ENCODE measurements around the gene NRGN.
A peak's percentile ranks its signal among the peaks of the same experiment; 100 is the strongest.

The NRGN gene

GRCh38 chr11:124739479-124740276 is at the start of gene NRGN:
Gene NRGN (plus strand): TSS chr11:124739942. CDS start chr11:124740085, 143 bp downstream.
- DNase-seq (ENCODE audit: low read depth, low spot score), result peak; percentile 56

GRCh38 chr11:124693142-124693541 is 46.6 kb upstream of the NRGN start:
- DNase-seq (ENCODE audit: low read depth, low spot score), result no peak

- DNase-seq (ENCODE audit: low read depth, low spot score), result no peak
Observed at GRCh38 chr11:124699547-124699946, 40.2 kb upstream of the NRGN start.

GRCh38 chr11:124700028-124700427 is 39.7 kb upstream of the NRGN start:
- DNase-seq (ENCODE audit: low read depth, low spot score), result no peak

- no peak for DNase-seq (ENCODE audit: low read depth, low spot score)
Observed at GRCh38 chr11:124707829-124708228, 31.9 kb upstream of the NRGN start.

GRCh38 chr11:124712392-124712791 is 27.4 kb upstream of the NRGN start:
- DNase-seq (ENCODE audit: low read depth, low spot score), result no peak

GRCh38 chr11:124716591-124716990 is 23.2 kb upstream of the NRGN start:
- no peak for DNase-seq (ENCODE audit: low read depth, low spot score)

- DNase-seq (ENCODE audit: low read depth, low spot score), result no peak
Observed at GRCh38 chr11:124717421-124717785, 22.3 kb upstream of the NRGN start.

GRCh38 chr11:124717786-124718651 is 21.7 kb upstream of the NRGN start:
- DNase-seq (ENCODE audit: low read depth, low spot score), result no peak

GRCh38 chr11:124718801-124719200 is 20.9 kb upstream of the NRGN start:
- DNase-seq (ENCODE audit: low read depth, low spot score), result no peak

- no peak for DNase-seq (ENCODE audit: low read depth, low spot score)
Observed at GRCh38 chr11:124719534-124719933, 20.2 kb upstream of the NRGN start.

- no peak for DNase-seq (ENCODE audit: low read depth, low spot score)
Observed at GRCh38 chr11:124722176-124722575, 17.6 kb upstream of the NRGN start.

- DNase-seq (ENCODE audit: low read depth, low spot score), result no peak
Observed at GRCh38 chr11:124724979-124725718, 14.6 kb upstream of the NRGN start.

- no peak for DNase-seq (ENCODE audit: low read depth, low spot score)
Observed at GRCh38 chr11:124725719-124726105, 14.0 kb upstream of the NRGN start.

GRCh38 chr11:124727474-124727873 is 12.3 kb upstream of the NRGN start:
- no peak for DNase-seq (ENCODE audit: low read depth, low spot score)

- DNase-seq (ENCODE audit: low read depth, low spot score), result no peak
Observed at GRCh38 chr11:124728134-124728533, 11.6 kb upstream of the NRGN start.

GRCh38 chr11:124729571-124729970 is 10.2 kb upstream of the NRGN start:
- DNase-seq (ENCODE audit: low read depth, low spot score), result no peak

GRCh38 chr11:124732230-124732629 is 7.5 kb upstream of the NRGN start:
- DNase-seq (ENCODE audit: low read depth, low spot score), result no peak

GRCh38 chr11:124736736-124737135 is 3.0 kb upstream of the NRGN start:
- no peak for DNase-seq (ENCODE audit: low read depth, low spot score)

- DNase-seq (ENCODE audit: low read depth, low spot score), result no peak
Observed at GRCh38 chr11:124737638-124738305, 2.0 kb upstream of the NRGN start.

GRCh38 chr11:124738713-124739478 is 846 bp upstream of the NRGN start:
- no peak for DNase-seq (ENCODE audit: low read depth, low spot score)

Data from smooth muscle cell of the brain vasculature (primary cell).